HS-27A (cell line): ENCODE data around the gene BLM.
A peak's percentile ranks its signal among the peaks of the same experiment; 100 is the strongest.
"Not testable (repeated sequence)": the region's sequence is repeated elsewhere in the genome, so short reads cannot be mapped to it uniquely, and the experiment has no call there.

Experiments
- DNase-seq: peaks from one replicate; pipeline ENCODE4 v3.0.0-alpha.2; 2012; ENCODE audit warnings: low read depth, missing footprints

BLM gene

GRCh38 chr15:90822204-90822955, 105.2 kb downstream of the BLM start:
- no peak for DNase-seq

DNA sequence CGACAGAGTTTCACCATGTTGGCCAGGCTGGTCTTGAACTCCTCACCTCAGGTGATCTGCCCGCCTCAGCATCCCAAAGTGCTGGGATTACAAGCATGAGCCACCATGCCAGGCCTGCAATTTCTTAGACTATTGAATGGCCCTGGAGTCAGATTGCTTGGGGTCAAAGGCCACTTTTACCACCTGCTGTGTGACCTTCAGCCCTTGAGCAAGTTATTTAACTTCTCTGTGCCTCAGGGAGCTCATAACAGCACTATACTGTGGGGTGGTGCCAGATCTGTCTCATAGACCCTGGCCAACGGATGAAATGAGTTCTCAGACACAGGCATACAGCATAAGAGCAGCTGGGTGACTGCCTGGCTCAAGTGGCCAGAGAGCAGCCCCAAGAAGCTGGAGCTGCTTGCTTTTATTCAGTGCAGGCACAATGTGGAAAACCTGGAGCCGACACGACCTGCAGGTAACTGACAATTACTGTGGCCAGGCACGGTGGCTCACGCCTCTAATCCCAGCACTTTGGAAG, 106.4 kb downstream of the BLM start:
- DNase-seq = no peak

DNA sequence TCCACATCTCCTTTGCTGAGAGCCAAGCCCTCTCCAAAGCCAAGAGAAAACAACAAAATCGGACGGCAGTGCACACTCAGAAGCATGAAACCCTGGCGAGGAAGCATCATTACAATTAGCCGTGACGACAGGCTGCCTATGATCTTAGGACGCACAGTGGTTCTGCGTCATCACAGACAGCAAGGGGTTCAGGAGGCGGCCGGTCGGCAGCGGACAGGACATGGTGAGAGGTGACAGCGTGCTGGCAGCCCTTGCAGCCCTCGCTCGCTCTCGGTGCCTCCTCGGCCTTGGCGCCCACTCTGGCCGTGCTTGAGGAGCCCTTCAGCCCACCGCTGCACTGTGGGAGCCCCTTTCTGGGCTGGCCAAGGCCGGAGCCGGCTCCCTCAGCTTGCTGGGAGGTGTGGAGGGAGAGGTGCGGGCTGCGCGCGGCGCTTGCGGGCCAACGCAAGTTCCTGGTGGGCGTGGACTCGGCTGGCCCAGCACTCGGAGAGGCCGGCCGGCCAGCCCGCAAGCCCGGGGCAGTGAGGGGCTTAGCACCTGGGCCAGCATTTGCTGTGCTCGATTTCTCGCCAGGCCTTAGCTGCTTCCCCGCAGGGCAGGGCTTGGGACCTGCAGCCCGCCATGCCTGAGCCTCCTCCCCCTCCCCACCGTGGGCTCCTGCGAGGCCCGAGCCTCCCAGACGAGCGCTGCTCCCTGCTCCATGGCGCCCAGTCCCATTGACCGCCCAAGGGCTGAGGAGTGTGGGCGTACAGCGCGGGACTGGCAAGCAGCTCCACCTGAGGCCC, 108.2 kb downstream of the BLM start:
- DNase-seq = not testable (repeated sequence)

DNA sequence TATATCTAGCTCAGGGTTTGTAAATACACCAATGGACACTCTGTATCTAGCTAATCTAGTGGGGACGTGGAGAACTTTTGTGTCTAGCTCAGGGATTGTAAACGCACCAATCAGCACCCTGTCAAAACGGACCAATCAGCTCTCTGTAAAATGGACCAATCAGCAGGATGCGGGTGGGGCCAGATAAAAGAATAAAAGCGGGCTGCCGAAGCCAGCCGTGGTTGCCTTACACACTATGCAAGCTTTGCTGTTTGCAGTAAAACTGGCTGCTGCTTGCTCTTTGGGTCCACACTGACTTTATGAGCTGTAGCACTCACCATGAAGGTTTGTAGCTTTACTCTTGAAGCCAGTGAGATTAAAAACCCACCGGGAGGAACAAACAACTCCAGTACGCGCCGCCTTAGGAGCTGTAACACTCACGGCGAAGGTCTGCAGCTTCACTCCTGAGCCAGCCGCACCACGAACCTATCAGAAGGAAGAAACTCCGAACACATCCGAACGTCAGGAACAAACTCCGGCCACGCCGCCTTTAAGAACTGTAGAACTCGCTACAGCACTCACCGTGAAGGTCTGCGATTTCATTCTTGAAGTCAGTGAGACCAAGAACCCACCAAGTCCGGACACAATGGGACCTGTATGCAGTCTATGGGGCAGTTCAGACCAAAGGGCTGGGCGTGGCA, 109.2 kb downstream of the BLM start:
- DNase-seq = not testable (repeated sequence)

- no peak for DNase-seq
These were observed 109.8 kb downstream of the BLM start for GRCh38 chr15:90826886-90827435.

DNA sequence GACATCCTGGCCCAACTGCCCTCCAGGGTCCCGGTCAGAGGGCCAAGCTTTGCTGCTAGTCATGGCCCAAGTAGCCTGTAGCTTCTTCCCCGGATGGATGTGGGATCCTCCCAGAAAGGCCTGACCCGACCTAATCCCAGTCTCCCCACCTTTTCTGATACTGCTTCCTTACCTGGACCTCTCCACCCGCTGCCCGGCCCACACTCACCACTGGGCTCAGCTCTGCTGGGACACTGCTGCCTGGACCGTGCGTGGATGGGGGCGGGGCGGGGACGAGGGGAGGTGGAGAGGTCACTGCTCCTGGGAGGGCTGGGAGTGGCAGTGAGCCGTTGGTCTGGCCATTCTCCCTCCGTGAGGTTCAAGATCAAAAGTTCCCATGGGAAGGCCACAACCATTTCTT, 111.0 kb downstream of the BLM start:
- no peak for DNase-seq

GRCh38 chr15:90829126-90829525, 112.0 kb downstream of the BLM start:
- DNase-seq = no peak

DNA sequence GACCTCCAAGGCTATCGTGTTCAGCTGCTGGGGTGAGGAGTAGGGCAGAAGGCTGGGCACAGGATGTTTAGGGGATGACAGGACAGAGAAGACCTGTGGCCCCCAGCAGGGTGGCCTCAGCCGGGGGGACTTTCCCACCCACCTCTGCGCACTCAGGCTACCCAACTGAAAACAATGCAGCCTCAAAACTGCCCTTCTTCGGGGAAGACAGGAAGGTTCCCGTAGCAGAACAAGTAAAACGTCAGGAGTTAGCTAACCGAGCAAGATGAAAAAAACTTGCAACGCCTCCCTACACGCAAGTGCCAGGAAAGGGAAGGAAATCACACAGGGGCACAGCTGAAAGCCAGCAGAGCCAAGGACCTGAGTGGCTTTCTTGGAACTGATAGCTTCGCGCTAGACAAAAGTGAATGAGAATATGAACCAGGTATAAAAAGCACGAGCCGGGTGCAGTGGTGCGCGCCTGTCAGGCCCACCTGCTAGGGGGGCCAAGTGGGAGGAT, 112.8 kb downstream of the BLM start:
- no peak for DNase-seq

GRCh38 chr15:90834626-90835025, 117.5 kb downstream of the BLM start:
- DNase-seq = no peak

- DNase-seq = no peak
These were observed 119.2 kb downstream of the BLM start for GRCh38 chr15:90836296-90836871.

DNA sequence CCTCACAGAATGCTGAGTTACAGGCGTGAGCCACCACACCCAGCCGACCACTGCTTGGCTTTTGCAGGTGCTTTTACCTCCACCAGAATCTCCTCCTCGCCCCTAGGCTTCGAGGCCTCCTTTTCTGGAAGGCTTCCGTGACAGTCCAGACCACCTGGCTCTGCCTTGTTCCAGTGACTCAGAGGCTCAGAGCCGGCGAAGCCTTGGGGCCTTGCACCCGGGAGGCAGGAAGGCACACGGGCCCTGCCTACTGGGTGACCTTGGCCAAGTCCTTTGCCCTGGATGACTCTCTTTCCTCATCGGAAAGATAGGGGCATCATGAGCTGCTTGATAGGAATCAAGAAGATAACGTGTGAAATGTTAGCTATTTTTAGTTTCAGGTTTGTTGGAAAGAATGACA, 119.9 kb downstream of the BLM start:
- DNase-seq = no peak

DNA sequence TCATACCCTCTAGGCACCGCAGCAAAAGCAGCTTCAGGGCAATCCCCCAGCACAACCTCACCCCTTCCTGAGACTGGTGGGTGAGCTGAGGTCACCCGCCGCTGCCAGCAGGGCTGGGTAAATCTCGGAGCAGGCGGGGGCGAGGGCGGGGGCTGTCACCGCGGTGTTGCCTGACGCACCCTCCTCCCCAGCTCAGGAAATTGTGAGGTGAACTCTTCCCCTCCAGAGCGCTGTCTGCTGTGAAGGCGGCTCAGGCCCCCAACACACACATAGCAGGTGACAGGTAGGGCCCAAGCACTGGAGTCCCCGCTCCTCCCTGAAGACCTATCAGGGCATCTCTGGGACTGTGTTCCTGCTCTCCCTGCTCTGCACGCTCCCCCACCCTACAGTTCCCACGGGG, 121.0 kb downstream of the BLM start:
- no peak for DNase-seq

- DNase-seq = no peak
These were observed 121.4 kb downstream of the BLM start for GRCh38 chr15:90838544-90838943.

DNA sequence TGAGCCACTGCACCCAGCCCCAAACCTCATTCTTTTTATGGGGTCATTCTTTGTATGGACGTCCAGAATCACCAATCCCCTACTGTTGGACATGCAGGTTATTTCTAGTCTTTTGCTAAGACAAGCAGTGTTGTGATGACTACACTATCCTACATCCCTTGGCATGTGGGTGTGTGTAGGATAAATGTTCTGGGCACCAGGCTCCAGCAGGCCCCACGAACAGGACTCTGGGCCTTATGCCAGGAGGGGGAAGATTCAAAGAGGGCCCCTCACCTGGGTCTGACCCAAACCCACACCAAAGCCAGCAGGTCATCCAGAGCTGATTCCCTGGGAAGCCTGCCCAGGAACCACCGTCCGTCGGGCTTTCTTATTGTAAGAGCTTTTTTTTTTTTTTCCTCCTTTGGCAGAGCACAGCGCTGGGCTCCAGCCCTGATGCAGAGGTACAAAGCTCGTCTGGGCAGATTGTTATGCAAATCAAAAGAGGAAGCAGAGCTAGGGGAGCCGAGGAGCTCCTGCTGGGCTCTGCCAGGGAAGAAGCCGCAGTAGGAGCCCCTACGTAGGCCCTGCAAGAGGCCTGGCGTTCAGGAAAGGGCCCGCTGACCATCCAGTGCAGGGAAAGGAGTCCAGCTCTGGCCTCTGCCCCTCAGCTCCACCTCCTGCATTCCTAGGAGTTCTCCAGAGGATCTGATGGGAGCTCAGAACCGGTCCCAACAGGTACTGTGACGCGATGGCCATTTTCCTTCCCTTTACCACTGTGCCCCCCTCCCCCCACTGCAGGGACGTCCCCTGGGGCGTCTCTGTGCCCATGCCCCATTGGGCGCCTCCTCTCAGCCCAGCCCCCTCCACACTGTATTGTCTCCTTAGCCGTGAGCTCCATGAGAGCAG, 122.3 kb downstream of the BLM start:
- no peak for DNase-seq

- DNase-seq = no peak
These were observed 123.2 kb downstream of the BLM start for GRCh38 chr15:90840157-90840855.

GRCh38 chr15:90840954-90841353, 123.8 kb downstream of the BLM start:
- DNase-seq = no peak

DNA sequence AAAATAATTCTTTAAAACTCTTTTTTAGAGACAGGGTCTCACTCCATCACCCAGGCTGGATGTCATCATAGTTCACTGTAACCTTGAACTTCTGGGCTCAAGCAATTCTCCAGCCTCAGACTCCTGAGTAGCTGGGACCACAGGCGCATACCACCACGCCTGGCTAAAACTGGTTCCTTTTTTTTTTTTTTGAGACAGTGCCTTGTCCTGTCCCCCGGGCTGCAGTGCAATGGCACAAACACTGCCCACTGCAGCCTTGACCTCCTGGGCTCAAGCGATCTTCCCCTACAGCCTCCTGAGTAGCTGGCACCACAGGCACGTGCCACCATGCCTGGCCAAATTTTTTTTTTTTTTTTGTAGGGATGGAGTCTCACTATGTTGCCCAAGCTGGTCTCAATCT, 127.5 kb downstream of the BLM start:
- DNase-seq = no peak

DNA sequence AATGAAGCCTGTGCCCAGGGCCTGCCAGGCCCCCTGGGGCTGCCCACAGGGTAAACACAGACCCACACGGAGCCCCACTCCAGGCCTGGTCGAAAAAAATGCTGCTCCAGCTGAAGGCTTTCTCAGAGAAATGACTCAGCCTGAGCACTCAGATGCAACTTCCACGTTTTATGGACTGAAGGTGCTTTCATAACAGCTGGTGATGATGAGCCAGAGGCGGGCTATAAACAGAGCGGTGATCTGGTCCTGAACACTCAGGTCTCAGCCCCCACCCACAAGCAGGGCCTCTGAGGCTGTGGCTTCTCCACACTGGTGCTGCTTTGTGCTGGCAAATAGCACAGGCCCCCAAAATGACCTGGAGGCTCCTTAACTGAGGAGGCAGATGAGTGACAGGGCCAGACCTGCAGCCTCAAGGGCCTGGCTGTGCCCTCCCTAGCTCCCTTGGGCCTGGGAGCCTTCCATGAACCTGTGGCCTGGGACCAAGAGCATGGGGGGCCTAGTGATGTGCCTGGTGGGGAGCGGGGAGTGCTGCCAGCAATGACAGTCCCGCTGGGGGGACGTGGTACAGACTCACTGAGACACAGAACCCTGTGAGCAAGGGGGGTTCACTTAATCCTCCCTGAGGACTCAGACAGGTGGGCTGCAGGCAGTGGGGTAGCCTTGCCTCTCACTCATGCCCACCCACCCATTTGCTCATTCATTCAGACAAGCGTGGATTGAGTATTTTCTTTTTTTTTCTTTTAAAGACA, 128.2 kb downstream of the BLM start:
- peak; percentile 47 for DNase-seq

DNA sequence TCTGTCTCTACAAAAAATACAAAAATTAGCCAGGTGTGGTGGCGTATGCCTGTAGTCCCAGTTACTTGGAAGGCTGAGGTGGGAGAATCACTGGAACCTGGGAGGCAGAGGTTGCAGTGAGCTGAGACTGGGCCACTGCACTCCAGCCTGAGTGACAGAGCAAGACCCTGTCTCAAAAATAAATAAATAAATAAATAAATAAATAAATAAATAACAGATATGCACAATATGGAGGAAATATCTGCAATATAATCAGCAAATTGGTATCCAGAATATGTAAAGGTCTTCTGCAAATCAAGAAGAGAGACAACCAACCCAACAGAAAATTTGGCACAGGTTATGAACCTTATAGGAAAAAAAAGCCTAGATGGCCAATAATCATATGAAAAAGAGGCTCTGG, 132.3 kb downstream of the BLM start:
- not testable (repeated sequence) for DNase-seq
